Stimulated activated CD8-positive, alpha-beta memory T cell treated with anti-CD3 and anti-CD28 coated beads, Interleukin-7, amount 100 ng/mL, for 48 hours (primary cell): ENCODE measurements around the gene EDC4.

Experiments
- DNase-seq, 2 donors: peaks; one replicate each; pipeline ENCODE4 v3.0.0-alpha.2; 2020; ENCODE audit warnings: low read depth in 1 of 2; ENCODE audit errors: extremely low read depth in 1 of 2

Gene EDC4

DNA sequence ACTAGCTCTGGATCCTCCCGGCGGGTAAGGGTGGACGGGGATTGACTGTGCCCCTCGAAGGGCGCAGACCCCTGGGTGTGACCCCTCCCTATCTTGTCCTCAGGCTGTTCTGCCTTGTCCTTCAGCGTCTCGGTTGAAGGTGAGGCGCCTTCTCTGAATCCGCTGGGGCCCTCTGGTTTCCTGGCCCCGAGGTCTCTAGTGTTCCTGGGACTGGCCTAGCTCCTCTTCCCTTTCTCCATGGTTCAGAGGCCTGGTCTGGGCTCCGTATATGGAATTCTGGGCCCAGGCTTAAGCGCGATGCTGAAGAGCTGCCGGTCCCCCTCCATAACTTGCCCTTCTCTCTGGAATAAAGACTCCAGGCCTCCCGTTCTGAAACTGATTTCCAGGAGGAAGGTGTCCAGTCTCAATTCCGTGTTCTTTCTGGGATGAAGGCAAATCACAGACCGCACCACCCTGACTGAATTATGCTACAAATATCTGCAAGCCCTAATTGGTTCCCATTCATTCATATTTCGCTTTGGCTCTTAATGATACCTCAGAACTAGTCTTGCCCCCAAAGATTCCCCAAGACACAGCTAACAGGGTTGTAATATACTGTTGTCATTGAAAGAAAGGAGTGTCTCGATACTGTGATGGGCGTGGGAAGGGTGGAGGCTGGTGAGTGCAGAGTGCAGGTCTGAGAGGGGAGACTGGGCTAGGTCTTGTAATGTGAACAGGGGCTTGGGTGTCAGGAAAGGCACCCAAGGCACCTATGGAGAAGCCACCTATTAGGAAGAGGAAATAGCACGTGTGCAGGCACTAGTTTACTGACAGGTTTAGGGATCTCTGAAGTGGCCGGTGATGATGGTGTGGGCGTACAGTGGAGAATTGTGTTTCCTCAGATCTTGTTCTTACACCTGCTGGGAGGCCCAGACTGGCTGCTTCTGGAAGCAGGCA, 851 bp downstream of the EDC4 start:
- no peak for DNase-seq

DNA sequence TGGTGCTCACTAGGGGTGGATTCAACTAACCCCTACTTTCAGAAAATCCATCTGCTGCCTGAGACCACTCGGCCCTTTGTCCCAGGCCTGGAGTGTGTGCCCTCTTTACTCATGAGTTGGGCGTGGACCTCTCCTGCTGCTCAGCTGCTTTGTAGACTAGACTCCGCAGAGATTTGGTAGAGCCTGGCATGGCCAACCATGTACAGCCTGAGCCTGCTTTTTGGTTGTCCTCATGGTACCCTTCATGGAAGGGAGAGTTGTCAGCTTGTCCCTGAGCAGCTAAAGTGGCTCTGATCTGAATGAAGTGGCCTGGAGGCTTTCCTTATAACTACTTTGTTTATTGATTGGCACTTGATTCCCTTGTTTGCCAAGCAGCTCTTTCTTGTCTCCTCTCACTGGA, 1.5 kb downstream of the EDC4 start:
- no peak for DNase-seq

DNA sequence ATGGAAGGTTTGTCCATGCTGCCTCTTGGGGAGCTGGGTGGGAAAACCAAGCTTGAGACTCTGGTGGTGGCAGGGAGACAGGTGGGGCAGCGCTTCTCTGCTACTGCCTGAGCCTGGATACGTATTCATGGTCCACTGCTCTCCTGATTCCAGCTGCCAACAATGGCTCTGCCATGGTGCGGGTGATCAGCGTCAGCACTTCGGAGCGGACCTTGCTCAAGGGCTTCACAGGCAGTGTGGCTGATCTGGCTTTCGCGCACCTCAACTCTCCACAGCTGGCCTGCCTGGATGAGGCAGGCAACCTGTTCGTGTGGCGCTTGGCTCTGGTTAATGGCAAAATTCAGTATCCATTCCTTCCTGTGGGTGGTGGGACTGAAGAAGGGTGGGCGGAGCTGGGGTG, 4.2 kb downstream of the EDC4 start:
- DNase-seq: no peak

GRCh38 chr16:67878232-67878631, 5.4 kb downstream of the EDC4 start:
- DNase-seq: no peak

GRCh38 chr16:67878846-67879245, 6.0 kb downstream of the EDC4 start:
- DNase-seq: no peak

- DNase-seq: no peak
These were observed 6.6 kb downstream of the EDC4 start for GRCh38 chr16:67879462-67879861.

GRCh38 chr16:67879936-67880335, 7.1 kb downstream of the EDC4 start:
- no peak for DNase-seq

- DNase-seq: no peak
These were observed 7.7 kb downstream of the EDC4 start for GRCh38 chr16:67880584-67880983.

DNA sequence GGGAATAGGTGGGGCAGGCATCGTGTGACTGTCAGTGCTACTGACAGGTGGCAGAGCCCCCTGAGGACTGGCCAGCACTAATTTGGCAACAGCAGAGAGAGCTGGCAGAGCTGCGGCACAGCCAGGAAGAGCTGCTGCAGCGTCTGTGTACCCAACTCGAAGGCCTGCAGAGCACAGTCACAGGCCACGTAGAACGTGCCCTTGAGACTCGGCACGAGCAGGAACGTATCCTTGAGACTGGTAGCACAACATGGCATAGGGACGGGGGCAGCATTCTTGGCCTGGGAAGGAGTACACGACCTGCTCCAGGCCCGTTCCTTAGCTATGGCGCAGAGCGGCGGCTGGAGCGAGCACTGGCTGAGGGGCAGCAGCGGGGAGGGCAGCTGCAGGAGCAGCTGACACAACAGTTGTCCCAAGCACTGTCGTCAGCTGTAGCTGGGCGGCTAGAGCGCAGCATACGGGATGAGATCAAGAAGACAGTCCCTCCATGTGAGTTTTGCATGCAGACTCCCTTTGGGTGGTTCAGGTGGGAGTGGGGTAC, 8.8 kb downstream of the EDC4 start:
- DNase-seq: no peak

GRCh38 chr16:67882374-67883145, 9.7 kb downstream of the EDC4 start:
- no peak for DNase-seq

- DNase-seq: no peak
These were observed 10.5 kb downstream of the EDC4 start for GRCh38 chr16:67883146-67883871.

DNA sequence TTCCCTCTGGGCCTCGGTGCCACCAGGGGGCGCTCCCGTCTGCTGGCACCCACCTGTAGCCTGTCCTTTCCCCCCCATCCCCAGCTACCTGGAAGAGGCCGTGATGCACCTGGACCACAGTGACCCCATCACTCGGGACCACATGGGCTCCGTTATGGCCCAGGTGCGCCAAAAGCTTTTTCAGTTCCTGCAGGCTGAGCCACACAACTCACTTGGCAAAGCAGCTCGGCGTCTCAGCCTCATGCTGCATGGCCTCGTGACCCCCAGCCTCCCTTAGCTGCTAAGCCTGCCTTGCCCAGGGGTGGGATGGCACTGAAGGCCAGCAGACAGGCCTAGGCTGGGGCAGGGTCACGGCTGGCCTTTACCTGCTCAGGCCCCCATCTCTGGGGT, 11.0 kb downstream of the EDC4 start:
- peak; percentile 42 to 43 for DNase-seq

GRCh38 chr16:67884684-67885083, 11.8 kb downstream of the EDC4 start, which contains the start of gene NRN1L:
Gene NRN1L, plus strand, starts transcription at chr16:67884885. Its CDS starts 19 bp downstream, at chr16:67884904.
- no peak for DNase-seq

DNA sequence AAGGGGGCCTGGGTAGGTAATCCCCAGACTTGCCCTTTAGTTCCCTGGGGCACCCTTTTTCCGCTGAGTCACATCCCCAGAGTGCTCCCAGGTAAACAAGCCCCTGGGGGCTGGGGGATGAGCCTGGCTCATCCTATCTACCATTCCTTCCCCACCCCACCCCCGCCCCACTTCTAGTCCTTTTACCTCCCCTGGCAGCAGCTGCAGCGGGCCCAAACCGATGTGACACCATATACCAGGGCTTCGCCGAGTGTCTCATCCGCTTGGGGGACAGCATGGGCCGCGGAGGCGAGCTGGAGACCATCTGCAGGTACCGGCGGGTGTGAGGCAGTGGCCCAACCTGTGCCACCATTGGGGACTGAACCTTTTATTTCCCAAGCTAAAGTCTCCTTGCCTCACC, 12.7 kb downstream of the EDC4 start:
- no peak for DNase-seq

DNA sequence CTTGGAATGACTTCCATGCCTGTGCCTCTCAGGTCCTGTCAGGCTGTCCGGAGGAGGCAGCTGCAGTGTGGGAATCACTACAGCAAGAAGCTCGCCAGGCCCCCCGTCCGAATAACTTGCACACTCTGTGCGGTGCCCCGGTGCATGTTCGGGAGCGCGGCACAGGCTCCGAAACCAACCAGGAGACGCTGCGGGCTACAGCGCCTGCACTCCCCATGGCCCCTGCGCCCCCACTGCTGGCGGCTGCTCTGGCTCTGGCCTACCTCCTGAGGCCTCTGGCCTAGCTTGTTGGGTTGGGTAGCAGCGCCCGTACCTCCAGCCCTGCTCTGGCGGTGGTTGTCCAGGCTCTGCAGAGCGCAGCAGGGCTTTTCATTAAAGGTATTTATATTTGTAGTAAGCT, 13.1 kb downstream of the EDC4 start:
- DNase-seq: no peak

GRCh38 chr16:67886387-67886786, 13.5 kb downstream of the EDC4 start:
- DNase-seq: no peak

- DNase-seq: no peak
These were observed 15.5 kb downstream of the EDC4 start for GRCh38 chr16:67888331-67888730.

DNA sequence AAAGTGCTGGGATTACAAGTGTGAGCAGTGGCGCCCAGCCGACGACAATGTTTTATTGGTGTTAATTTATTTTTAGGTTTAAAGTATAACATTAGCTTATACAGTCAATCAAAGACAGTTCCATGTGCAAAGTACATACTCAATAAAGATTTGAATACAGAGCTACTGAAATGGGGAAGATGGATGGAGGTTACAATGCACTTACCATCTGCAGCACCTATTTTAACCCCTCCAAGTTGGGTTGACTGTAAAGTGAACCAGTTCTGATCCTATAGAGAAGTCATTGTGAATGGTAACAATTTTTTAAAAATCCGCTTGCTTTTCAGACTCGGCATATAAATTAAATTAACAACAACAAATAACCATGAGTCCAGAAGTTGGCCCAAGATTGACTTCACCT, 19.5 kb downstream of the EDC4 start:
- DNase-seq: no peak

GRCh38 chr16:67892899-67893742, 20.3 kb downstream of the EDC4 start, which contains the start of gene PSKH1:
Gene PSKH1, plus strand, starts transcription at chr16:67893254. Its CDS starts 15,496 bp downstream, at chr16:67908750.
- DNase-seq: peak; percentile 87 to 94
